ENCODE results near the gene CAND1. TPM values are rescaled to one million over a fixed set of nuclear protein-coding genes. Genes with fewer than 3 reads are reported as not detected.

Gene CAND1
- total and polyA plus RNA-seq, 12 donors, result 10.2 to 57.2 (median 35.4) TPM

GRCh38 chr12:67299926-67300325, 30.8 kb downstream of the CAND1 start:
- Histone ChIP-seq H3K9me3 (no peaks in the 10 kb centered on the region), H3K36me3 (peaks cover 0 to 99% (median 28%) of the 10 kb centered on the region in 9 donors), H3K27me3 (no peaks in the 10 kb centered on the region), H3K4me3 (no peak overlapping the region), H3K4me1 (no peaks in the 10 kb centered on the region), H3K27ac (no peak overlapping the region)
- ATAC-seq, result no peak
- TF ChIP-seq, protein P1, sequence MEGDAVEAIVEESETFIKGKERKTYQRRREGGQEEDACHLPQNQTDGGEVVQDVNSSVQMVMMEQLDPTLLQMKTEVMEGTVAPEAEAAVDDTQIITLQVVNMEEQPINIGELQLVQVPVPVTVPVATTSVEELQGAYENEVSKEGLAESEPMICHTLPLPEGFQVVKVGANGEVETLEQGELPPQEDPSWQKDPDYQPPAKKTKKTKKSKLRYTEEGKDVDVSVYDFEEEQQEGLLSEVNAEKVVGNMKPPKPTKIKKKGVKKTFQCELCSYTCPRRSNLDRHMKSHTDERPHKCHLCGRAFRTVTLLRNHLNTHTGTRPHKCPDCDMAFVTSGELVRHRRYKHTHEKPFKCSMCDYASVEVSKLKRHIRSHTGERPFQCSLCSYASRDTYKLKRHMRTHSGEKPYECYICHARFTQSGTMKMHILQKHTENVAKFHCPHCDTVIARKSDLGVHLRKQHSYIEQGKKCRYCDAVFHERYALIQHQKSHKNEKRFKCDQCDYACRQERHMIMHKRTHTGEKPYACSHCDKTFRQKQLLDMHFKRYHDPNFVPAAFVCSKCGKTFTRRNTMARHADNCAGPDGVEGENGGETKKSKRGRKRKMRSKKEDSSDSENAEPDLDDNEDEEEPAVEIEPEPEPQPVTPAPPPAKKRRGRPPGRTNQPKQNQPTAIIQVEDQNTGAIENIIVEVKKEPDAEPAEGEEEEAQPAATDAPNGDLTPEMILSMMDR (IDR thresholded peaks at IDR 0.05), result no peak
- intact Hi-C loops (cut with DNase I), result no loop called here
- WGBS, 2 donors, result 53 to 70% methylated on average over 4 of the region's 4 CpGs
- DNase-seq, result no peak

DNA sequence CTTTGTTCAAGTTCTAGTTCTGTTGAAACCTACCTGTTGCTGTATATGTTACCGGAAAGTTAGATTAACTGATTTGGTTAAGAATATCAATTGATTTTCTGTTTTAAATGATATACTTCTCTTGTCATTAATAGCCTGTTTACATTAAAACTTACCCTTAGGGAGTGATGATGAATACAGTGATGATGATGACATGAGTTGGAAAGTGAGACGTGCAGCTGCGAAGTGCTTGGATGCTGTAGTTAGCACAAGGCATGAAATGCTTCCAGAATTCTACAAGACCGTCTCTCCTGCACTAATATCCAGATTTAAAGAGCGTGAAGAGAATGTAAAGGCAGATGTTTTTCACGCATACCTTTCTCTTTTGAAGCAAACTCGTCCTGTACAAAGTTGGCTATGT, 33.0 kb downstream of the CAND1 start:
- no peaks in the 10 kb centered on the region for H3K27me3 ChIP-seq
- intact Hi-C loops (cut with DNase I), result no loop called here
- H3K27ac ChIP-seq, result no peak overlapping the region
- no peak overlapping the region for H3K4me3 ChIP-seq
- 93 to 96% methylated on average over 7 of the region's 7 CpGs for WGBS, 2 donors
- no peak for DNase-seq
- H3K9me3 ChIP-seq, result no peaks in the 10 kb centered on the region
- ATAC-seq, result no peak
- TF ChIP-seq, protein P1 (IDR thresholded peaks at IDR 0.05), result no peak
- peaks cover 0 to 100% (median 39%) of the 10 kb centered on the region in 9 donors for H3K36me3 ChIP-seq
- no peaks in the 10 kb centered on the region for H3K4me1 ChIP-seq

DNA sequence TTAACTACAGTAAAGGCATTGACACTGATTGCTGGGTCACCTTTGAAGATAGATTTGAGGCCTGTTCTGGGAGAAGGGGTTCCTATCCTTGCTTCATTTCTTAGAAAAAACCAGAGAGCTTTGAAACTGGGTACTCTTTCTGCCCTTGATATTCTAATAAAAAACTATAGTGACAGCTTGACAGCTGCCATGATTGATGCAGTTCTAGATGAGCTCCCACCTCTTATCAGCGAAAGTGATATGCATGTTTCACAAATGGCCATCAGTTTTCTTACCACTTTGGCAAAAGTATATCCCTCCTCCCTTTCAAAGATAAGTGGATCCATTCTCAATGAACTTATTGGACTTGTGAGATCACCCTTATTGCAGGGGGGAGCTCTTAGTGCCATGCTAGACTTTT, 36.4 kb downstream of the CAND1 start:
- Histone ChIP-seq H3K36me3 (peaks cover 0 to 100% (median 47%) of the 10 kb centered on the region in 9 donors), H3K9me3 (no peaks in the 10 kb centered on the region), H3K27ac (no peak overlapping the region), H3K4me3 (no peak overlapping the region), H3K4me1 (no peaks in the 10 kb centered on the region), H3K27me3 (no peaks in the 10 kb centered on the region)
- ATAC-seq, result no peak
- 89 to 90% methylated on average over 1 of the region's 1 CpG for WGBS, 2 donors
- TF ChIP-seq, protein P1 (IDR thresholded peaks at IDR 0.05), result no peak
- no peak for DNase-seq
- intact Hi-C loops (cut with DNase I), result no loop called here

GRCh38 chr12:67306712-67307111, 37.6 kb downstream of the CAND1 start:
- Histone ChIP-seq H3K4me1 (no peaks in the 10 kb centered on the region), H3K4me3 (no peak overlapping the region), H3K9me3 (no peaks in the 10 kb centered on the region), H3K36me3 (peaks cover 0 to 100% (median 51%) of the 10 kb centered on the region in 9 donors), H3K27ac (no peak overlapping the region), H3K27me3 (no peaks in the 10 kb centered on the region)
- intact Hi-C loops (cut with DNase I), result no loop called here
- no peak for ATAC-seq
- DNase-seq, result no peak
- WGBS, 2 donors, result 99 to 100% methylated on average over 2 of the region's 2 CpGs
- TF ChIP-seq, protein P1 (IDR thresholded peaks at IDR 0.05), result no peak
